ENCODE results near the gene PKD1L1. TPM values are rescaled to one million over a fixed set of nuclear protein-coding genes. Genes with fewer than 3 reads are reported as not detected.
"Not testable (repeated sequence)": the region's sequence is repeated elsewhere in the genome, so short reads cannot be mapped to it uniquely, and the experiment has no call there.

PKD1L1 gene
- total RNA-seq = under 1 TPM; 0.17 to 0.34 TPM

- Mint-ChIP-seq H3K27me3 (no peaks in the 10 kb centered on the region), H3K27ac (no peak within 1 kb of the TSS), H3K4me3 (no peak within 1 kb of the TSS), H3K9me3 (no peaks in the 10 kb centered on the region), H3K36me3 (no peaks in the 10 kb centered on the region), H3K4me1 (peaks cover 3% of the 10 kb centered on the region)
- POLR2A ChIA-PET = no interaction called here
- no peak for ATAC-seq (ENCODE audit: low read depth)
- no peak for DNase-seq
These were observed at the start of gene PKD1L1 for GRCh38 chr7:47948141-47948790. TSS of gene PKD1L1 (minus strand) at chr7:47948466. CDS start at chr7:47948440, 26 bp downstream.

- Mint-ChIP-seq H3K4me3 (peak overlapping the region; percentile 84), H3K9me3 (peaks cover 9% of the 10 kb centered on the region), H3K4me1 (peaks cover 21% of the 10 kb centered on the region), H3K36me3 (peaks cover 7% of the 10 kb centered on the region), H3K27ac (peak overlapping the region; percentile 90), H3K27me3 (no peaks in the 10 kb centered on the region)
- DNase-seq = no peak
- no peak for ATAC-seq (ENCODE audit: low read depth)
- POLR2A ChIA-PET = interaction anchor here (1.3 to 2.9 kb wide), 6 partner anchors 10 to 117 kb away, joined by 6 to 31 read pairs (median 12); partner anchors contain the start of gene UPP1
These were observed 44.2 kb upstream of the PKD1L1 start for GRCh38 chr7:47992446-47992845.

- POLR2A ChIA-PET = interaction anchor here (0.7 to 2.9 kb wide), 8 partner anchors 10 to 118 kb away, joined by 4 to 31 read pairs (median 9); partner anchors contain the start of gene UPP1
- peak; percentile 87 for DNase-seq
- peaks cover 9% of the 10 kb centered on the region for H3K9me3 Mint-ChIP-seq
- H3K4me3 Mint-ChIP-seq = peak overlapping the region; percentile 84
- no peaks in the 10 kb centered on the region for H3K27me3 Mint-ChIP-seq
- peak overlapping the region; percentile 90 for H3K27ac Mint-ChIP-seq
- peaks cover 21% of the 10 kb centered on the region for H3K4me1 Mint-ChIP-seq
- peaks cover 7% of the 10 kb centered on the region for H3K36me3 Mint-ChIP-seq
- peak; percentile 98 for ATAC-seq (ENCODE audit: low read depth)
These were observed 43.6 kb upstream of the PKD1L1 start for GRCh38 chr7:47991741-47992311.

GRCh38 chr7:47991270-47991669 lies 43.0 kb upstream of the PKD1L1 start:
- no peaks in the 10 kb centered on the region for H3K27me3 Mint-ChIP-seq
- H3K4me3 Mint-ChIP-seq = peak overlapping the region; percentile 84

GRCh38 chr7:47990592-47990991 lies 42.3 kb upstream of the PKD1L1 start:
- no peaks in the 10 kb centered on the region for H3K27me3 Mint-ChIP-seq
- POLR2A ChIA-PET = interaction anchor here (1.5 to 2.9 kb wide), 4 partner anchors 9 to 119 kb away, joined by 6 to 31 read pairs (median 12); partner anchors contain the start of gene UPP1
- DNase-seq (no peak), ATAC-seq (ENCODE audit: low read depth) (no peak)
- peaks cover 7% of the 10 kb centered on the region for H3K36me3 Mint-ChIP-seq
- H3K27ac Mint-ChIP-seq = peak overlapping the region; percentile 73
- H3K4me3 Mint-ChIP-seq = no peak overlapping the region
- H3K9me3 Mint-ChIP-seq = peaks cover 9% of the 10 kb centered on the region
- H3K4me1 Mint-ChIP-seq = peaks cover 21% of the 10 kb centered on the region

More at GRCh38 chr7:47991270-47991669, 43.0 kb upstream of the PKD1L1 start:
- ATAC-seq (ENCODE audit: low read depth) (no peak), DNase-seq (no peak)
- peak overlapping the region; percentile 90 for H3K27ac Mint-ChIP-seq
- peaks cover 7% of the 10 kb centered on the region for H3K36me3 Mint-ChIP-seq
- H3K4me1 Mint-ChIP-seq = peaks cover 21% of the 10 kb centered on the region
- peaks cover 9% of the 10 kb centered on the region for H3K9me3 Mint-ChIP-seq
- POLR2A ChIA-PET = interaction anchor here (0.7 to 2.9 kb wide), 8 partner anchors 9 to 118 kb away, joined by 4 to 31 read pairs (median 9); partner anchors contain the start of gene UPP1

- H3K27ac Mint-ChIP-seq; H3K36me3 Mint-ChIP-seq; H3K4me3 Mint-ChIP-seq; H3K27me3 Mint-ChIP-seq; ATAC-seq (ENCODE audit: low read depth); DNase-seq; POLR2A ChIA-PET; H3K9me3 Mint-ChIP-seq: not testable (repeated sequence)
- peaks cover 19% of the 10 kb centered on the region for H3K4me1 Mint-ChIP-seq
These were observed 41.5 kb upstream of the PKD1L1 start for GRCh38 chr7:47989607-47990400.

- Mint-ChIP-seq H3K36me3 (no peaks in the 10 kb centered on the region), H3K27ac (no peak overlapping the region), H3K9me3 (no peaks in the 10 kb centered on the region), H3K4me3 (no peak overlapping the region), H3K27me3 (no peaks in the 10 kb centered on the region), H3K4me1 (peaks cover 17% of the 10 kb centered on the region)
- POLR2A ChIA-PET = no interaction called here
- DNase-seq (no peak), ATAC-seq (ENCODE audit: low read depth) (no peak)
These were observed 40.5 kb upstream of the PKD1L1 start for GRCh38 chr7:47988496-47989386.

GRCh38 chr7:47982610-47983009 lies 34.3 kb upstream of the PKD1L1 start:
- no peak overlapping the region for H3K4me3 Mint-ChIP-seq
- POLR2A ChIA-PET = interaction anchor here (0.9 kb wide), 1 partner anchor 9 kb away, joined by 6 read pairs; no protein-coding TSS in a partner anchor

GRCh38 chr7:47980648-47981047 lies 32.4 kb upstream of the PKD1L1 start:
- ATAC-seq (ENCODE audit: low read depth); H3K9me3 Mint-ChIP-seq; H3K4me3 Mint-ChIP-seq; H3K27ac Mint-ChIP-seq; DNase-seq; H3K27me3 Mint-ChIP-seq; POLR2A ChIA-PET: not testable (repeated sequence)
- Mint-ChIP-seq H3K4me1 (peaks cover 16% of the 10 kb centered on the region), H3K36me3 (peaks cover 23% of the 10 kb centered on the region)

More at GRCh38 chr7:47982610-47983009, 34.3 kb upstream of the PKD1L1 start:
- Mint-ChIP-seq H3K36me3 (peaks cover 10% of the 10 kb centered on the region), H3K9me3 (no peaks in the 10 kb centered on the region), H3K27me3 (no peaks in the 10 kb centered on the region), H3K27ac (no peak overlapping the region), H3K4me1 (peaks cover 12% of the 10 kb centered on the region)
- DNase-seq (no peak), ATAC-seq (ENCODE audit: low read depth) (no peak)

GRCh38 chr7:47979832-47980181 lies 31.5 kb upstream of the PKD1L1 start:
- POLR2A ChIA-PET = no interaction called here
- no peak for ATAC-seq (ENCODE audit: low read depth)
- no peaks in the 10 kb centered on the region for H3K9me3 Mint-ChIP-seq
- H3K36me3 Mint-ChIP-seq = peaks cover 23% of the 10 kb centered on the region
- H3K4me3 Mint-ChIP-seq = peak overlapping the region; percentile 92
- peak overlapping the region; percentile 96 for H3K27ac Mint-ChIP-seq
- peaks cover 16% of the 10 kb centered on the region for H3K4me1 Mint-ChIP-seq
- no peak for DNase-seq
- H3K27me3 Mint-ChIP-seq = no peaks in the 10 kb centered on the region

- Mint-ChIP-seq H3K27ac (peak within 1 kb of the TSS; percentile 96), H3K27me3 (no peaks in the 10 kb centered on the region), H3K4me1 (peaks cover 16% of the 10 kb centered on the region), H3K36me3 (peaks cover 27% of the 10 kb centered on the region), H3K9me3 (no peaks in the 10 kb centered on the region), H3K4me3 (peak within 1 kb of the TSS; percentile 92)
- POLR2A ChIA-PET = interaction anchor here (1.7 kb wide), 1 partner anchor 13 kb away, joined by 8 read pairs; no protein-coding TSS in a partner anchor
- DNase-seq = peak; percentile 97
- ATAC-seq (ENCODE audit: low read depth) = peak; percentile 98
These were observed 31.0 kb upstream of the PKD1L1 start, which contains the start of gene HUS1 for GRCh38 chr7:47979145-47979831. TSS of gene HUS1 (minus strand) at chr7:47979615. CDS start at chr7:47979519, 96 bp downstream.

- DNase-seq (no peak), ATAC-seq (ENCODE audit: low read depth) (no peak)
- no peaks in the 10 kb centered on the region for H3K27me3 Mint-ChIP-seq
- peaks cover 30% of the 10 kb centered on the region for H3K36me3 Mint-ChIP-seq
- POLR2A ChIA-PET = interaction anchor here (1.7 kb wide), 1 partner anchor 13 kb away, joined by 8 read pairs; no protein-coding TSS in a partner anchor
- peak overlapping the region; percentile 96 for H3K27ac Mint-ChIP-seq
- peak overlapping the region; percentile 92 for H3K4me3 Mint-ChIP-seq
- H3K4me1 Mint-ChIP-seq = peaks cover 16% of the 10 kb centered on the region
- H3K9me3 Mint-ChIP-seq = no peaks in the 10 kb centered on the region
These were observed 30.5 kb upstream of the PKD1L1 start for GRCh38 chr7:47978790-47979144.
